ENCODE data around the gene SGK1. TPM values are rescaled to one million over a fixed set of nuclear protein-coding genes. Genes with fewer than 3 reads are reported as not detected.
"Not testable (repeated sequence)": the region's sequence is repeated elsewhere in the genome, so short reads cannot be mapped to it uniquely, and the experiment has no call there.

Gene SGK1
- total RNA-seq, 5 donors from 2014 or later (not counting 1 experiment from before 2014, with no cell fraction given) = 18.9 to 165 (median 37.1) TPM

GRCh38 chr6:134186355-134186754 is 131.6 kb downstream of the SGK1 start:
- no CpG with 5 or more reads among the region's 2 CpGs for WGBS (ENCODE audit: insufficient coverage)
- no peak for DNase-seq
- Histone ChIP-seq H3K4me3 (ENCODE audit: control insufficient read depth in 1 of 2, extremely low read depth in 1 of 2, low read length in 1 of 2) (no peak overlapping the region), H3K27me3 (replicated peaks in 1 of 2; ENCODE audit: control insufficient read depth in 2 of 2, extremely low read depth in 1 of 2, insufficient read depth in 2 of 2, low read length in 1 of 2) (no peaks in the 10 kb centered on the region), H3K36me3 (ENCODE audit: control insufficient read depth in 2 of 2, extremely low read depth in 1 of 2, insufficient read depth in 1 of 2, low read length in 1 of 2) (no peaks in the 10 kb centered on the region), H3K27ac (ENCODE audit: low read length) (no peak overlapping the region), H3K9me3 (no peaks in the 10 kb centered on the region), H3K4me1 (ENCODE audit: control insufficient read depth in 1 of 2, extremely low read depth in 1 of 2, insufficient read depth in 2 of 2, low read length in 2 of 2) (peaks cover 0 to 14% of the 10 kb centered on the region in 2 experiments)
- ChIA-PET CTCF (interaction anchor here in 1 of 2 donors (0.7 kb wide), 1 partner anchor 124 kb away, joined by 3 read pairs; no protein-coding TSS in a partner anchor), POLR2A (no interaction called here)
- H3K27ac Mint-ChIP-seq = no peak overlapping the region
- no peak overlapping the region for H3K4me3 Mint-ChIP-seq
- peaks cover 13 to 29% (median 14%) of the 10 kb centered on the region in 3 donors for H3K4me1 Mint-ChIP-seq
- peak in 1 of 4 experiments; percentile 30 for ATAC-seq (replicated peaks in 1 of 4)
- no peaks in the 10 kb centered on the region for H3K9me3 Mint-ChIP-seq
- no peaks in the 10 kb centered on the region for H3K27me3 Mint-ChIP-seq
- H3K36me3 Mint-ChIP-seq = no peaks in the 10 kb centered on the region

- Histone ChIP-seq H3K27me3 (replicated peaks in 1 of 2; ENCODE audit: control insufficient read depth in 2 of 2, extremely low read depth in 1 of 2, insufficient read depth in 2 of 2, low read length in 1 of 2) (no peaks in the 10 kb centered on the region), H3K36me3 (ENCODE audit: control insufficient read depth in 2 of 2, extremely low read depth in 1 of 2, insufficient read depth in 1 of 2, low read length in 1 of 2) (no peaks in the 10 kb centered on the region), H3K4me1 (ENCODE audit: control insufficient read depth in 1 of 2, extremely low read depth in 1 of 2, insufficient read depth in 2 of 2, low read length in 2 of 2) (peaks cover 0 to 14% of the 10 kb centered on the region in 2 experiments), H3K9me3 (no peaks in the 10 kb centered on the region), H3K4me3 (ENCODE audit: control insufficient read depth in 1 of 2, extremely low read depth in 1 of 2, low read length in 1 of 2) (no peak overlapping the region), H3K27ac (ENCODE audit: low read length) (no peak overlapping the region)
- H3K27ac Mint-ChIP-seq = no peak overlapping the region
- DNase-seq = no peak
- H3K27me3 Mint-ChIP-seq = no peaks in the 10 kb centered on the region
- no peak overlapping the region for H3K4me3 Mint-ChIP-seq
- no peaks in the 10 kb centered on the region for H3K36me3 Mint-ChIP-seq
- ChIA-PET POLR2A (no interaction called here), CTCF (no interaction called here)
- H3K4me1 Mint-ChIP-seq = peaks cover 11 to 23% (median 12%) of the 10 kb centered on the region in 3 donors
- no peak for ATAC-seq (replicated peaks in 1 of 4)
- H3K9me3 Mint-ChIP-seq = no peaks in the 10 kb centered on the region
Measured at GRCh38 chr6:134185277-134185676, 132.6 kb downstream of the SGK1 start.

DNA sequence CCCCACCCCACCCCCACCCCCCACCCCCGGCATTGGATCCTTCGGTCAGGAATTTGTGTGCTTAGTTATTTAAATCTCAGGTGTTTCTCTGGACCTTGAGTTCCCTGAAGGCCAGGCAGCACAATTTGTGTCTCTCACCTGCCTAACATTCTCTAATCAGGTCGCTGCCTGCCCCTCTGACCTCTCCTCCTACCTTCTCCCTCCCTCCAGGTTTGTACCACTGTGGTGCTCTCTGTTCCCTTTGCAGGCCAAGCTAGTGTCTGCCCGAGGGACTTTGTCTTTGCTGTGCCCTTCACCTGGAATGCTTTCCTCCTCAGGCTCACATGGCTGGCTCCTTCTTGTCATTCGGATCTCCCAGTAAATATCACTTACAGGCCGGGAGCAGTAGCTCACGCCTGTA is 134.1 kb downstream of the SGK1 start:
- 94% methylated on average over 4 of the region's 7 CpGs for WGBS (ENCODE audit: insufficient coverage)
- Histone ChIP-seq H3K9me3 (no peaks in the 10 kb centered on the region), H3K27me3 (replicated peaks in 1 of 2; ENCODE audit: control insufficient read depth in 2 of 2, extremely low read depth in 1 of 2, insufficient read depth in 2 of 2, low read length in 1 of 2) (no peaks in the 10 kb centered on the region), H3K4me1 (ENCODE audit: control insufficient read depth in 1 of 2, extremely low read depth in 1 of 2, insufficient read depth in 2 of 2, low read length in 2 of 2) (peaks cover 0 to 18% of the 10 kb centered on the region in 2 experiments), H3K4me3 (ENCODE audit: control insufficient read depth in 1 of 2, extremely low read depth in 1 of 2, low read length in 1 of 2) (no peak overlapping the region), H3K36me3 (ENCODE audit: control insufficient read depth in 2 of 2, extremely low read depth in 1 of 2, insufficient read depth in 1 of 2, low read length in 1 of 2) (no peaks in the 10 kb centered on the region), H3K27ac (ENCODE audit: low read length) (no peak overlapping the region)
- Mint-ChIP-seq H3K9me3 (no peaks in the 10 kb centered on the region), H3K4me3 (no peak overlapping the region), H3K36me3 (no peaks in the 10 kb centered on the region), H3K4me1 (peaks cover 13 to 29% (median 14%) of the 10 kb centered on the region in 3 donors), H3K27me3 (no peaks in the 10 kb centered on the region), H3K27ac (no peak overlapping the region)
- CTCF ChIA-PET = no interaction called here
- POLR2A ChIA-PET = no interaction called here
- DNase-seq (no peak), ATAC-seq (replicated peaks in 1 of 4) (no peak)

GRCh38 chr6:134182528-134182927 is 135.4 kb downstream of the SGK1 start:
- Mint-ChIP-seq H3K4me3 (no peak overlapping the region), H3K27ac (no peak overlapping the region), H3K4me1 (peaks cover 25 to 42% (median 26%) of the 10 kb centered on the region in 3 donors), H3K27me3 (no peaks in the 10 kb centered on the region), H3K36me3 (no peaks in the 10 kb centered on the region), H3K9me3 (no peaks in the 10 kb centered on the region)
- Histone ChIP-seq H3K27ac (ENCODE audit: low read length) (no peak overlapping the region), H3K4me1 (ENCODE audit: control insufficient read depth in 1 of 2, extremely low read depth in 1 of 2, insufficient read depth in 2 of 2, low read length in 2 of 2) (peaks cover 12 to 25% of the 10 kb centered on the region in 2 experiments), H3K9me3 (no peaks in the 10 kb centered on the region), H3K36me3 (ENCODE audit: control insufficient read depth in 2 of 2, extremely low read depth in 1 of 2, insufficient read depth in 1 of 2, low read length in 1 of 2) (no peaks in the 10 kb centered on the region), H3K27me3 (replicated peaks in 1 of 2; ENCODE audit: control insufficient read depth in 2 of 2, extremely low read depth in 1 of 2, insufficient read depth in 2 of 2, low read length in 1 of 2) (no peaks in the 10 kb centered on the region), H3K4me3 (ENCODE audit: control insufficient read depth in 1 of 2, extremely low read depth in 1 of 2, low read length in 1 of 2) (no peak overlapping the region)
- WGBS (ENCODE audit: insufficient coverage) = no CpG with 5 or more reads among the region's 6 CpGs
- POLR2A ChIA-PET = no interaction called here
- ATAC-seq (replicated peaks in 1 of 4) = no peak
- DNase-seq = no peak
- CTCF ChIA-PET = interaction anchor here in 1 of 2 donors (0.7 kb wide), 1 partner anchor 1445 kb away, joined by 7 read pairs; no protein-coding TSS in a partner anchor

GRCh38 chr6:134181726-134182125 is 136.2 kb downstream of the SGK1 start:
- not testable (repeated sequence) for DNase-seq; H3K4me3 ChIP-seq (ENCODE audit: control insufficient read depth in 1 of 2, extremely low read depth in 1 of 2, low read length in 1 of 2)

DNA sequence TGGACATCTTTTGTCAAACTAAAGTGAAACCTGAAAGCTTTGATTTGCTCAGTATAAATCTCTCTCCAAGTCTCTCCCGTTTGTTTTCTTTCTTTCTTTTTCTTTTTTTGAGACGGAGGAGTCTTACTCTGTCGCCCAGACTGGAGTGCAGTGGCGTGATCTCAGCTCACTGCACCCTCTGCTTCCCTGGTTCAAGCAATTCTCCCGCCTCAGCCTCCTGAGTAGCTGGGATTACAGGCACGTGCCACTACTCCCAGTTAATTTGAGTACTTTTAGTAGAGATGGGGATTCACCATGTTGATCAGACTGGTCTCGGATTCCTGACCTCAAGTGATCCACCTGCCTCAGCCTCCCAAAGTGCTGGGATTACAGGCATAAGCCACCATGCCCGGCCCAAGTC is 136.7 kb downstream of the SGK1 start:
- H3K36me3 Mint-ChIP-seq; ATAC-seq (replicated peaks in 1 of 4); H3K4me3 ChIP-seq (ENCODE audit: control insufficient read depth in 1 of 2, extremely low read depth in 1 of 2, low read length in 1 of 2); H3K27me3 Mint-ChIP-seq; DNase-seq; H3K27ac ChIP-seq (ENCODE audit: low read length); H3K27ac Mint-ChIP-seq; H3K4me3 Mint-ChIP-seq; POLR2A ChIA-PET; H3K9me3 Mint-ChIP-seq; H3K36me3 ChIP-seq (ENCODE audit: control insufficient read depth in 2 of 2, extremely low read depth in 1 of 2, insufficient read depth in 1 of 2, low read length in 1 of 2); H3K9me3 ChIP-seq; H3K27me3 ChIP-seq (replicated peaks in 1 of 2; ENCODE audit: control insufficient read depth in 2 of 2, extremely low read depth in 1 of 2, insufficient read depth in 2 of 2, low read length in 1 of 2): not testable (repeated sequence)
- H3K4me1 Mint-ChIP-seq = peaks cover 27 to 39% (median 29%) of the 10 kb centered on the region in 3 donors
- 98% methylated on average over 8 of the region's 8 CpGs for WGBS (ENCODE audit: insufficient coverage)
- H3K4me1 ChIP-seq (ENCODE audit: control insufficient read depth in 1 of 2, extremely low read depth in 1 of 2, insufficient read depth in 2 of 2, low read length in 2 of 2) = peaks cover 20 to 28% of the 10 kb centered on the region in 2 experiments
- CTCF ChIA-PET = interaction anchor here (0.6 to 3.7 kb wide), 4 partner anchors 136 to 460 kb away, joined by 4 to 21 read pairs (median 10); no protein-coding TSS in a partner anchor

More at GRCh38 chr6:134181726-134182125, 136.2 kb downstream of the SGK1 start:
- H3K9me3 Mint-ChIP-seq; H3K27me3 Mint-ChIP-seq; ATAC-seq (replicated peaks in 1 of 4); H3K9me3 ChIP-seq; H3K27ac ChIP-seq (ENCODE audit: low read length); H3K27me3 ChIP-seq (replicated peaks in 1 of 2; ENCODE audit: control insufficient read depth in 2 of 2, extremely low read depth in 1 of 2, insufficient read depth in 2 of 2, low read length in 1 of 2); H3K36me3 Mint-ChIP-seq; H3K36me3 ChIP-seq (ENCODE audit: control insufficient read depth in 2 of 2, extremely low read depth in 1 of 2, insufficient read depth in 1 of 2, low read length in 1 of 2); H3K27ac Mint-ChIP-seq; H3K4me3 Mint-ChIP-seq: not testable (repeated sequence)
- ChIA-PET CTCF (interaction anchor here in 1 of 2 donors (0.7 to 0.8 kb wide), 2 partner anchors 459 to 1446 kb away, joined by 4 to 7 read pairs; no protein-coding TSS in a partner anchor), POLR2A (interaction anchor here in 1 of 2 donors (0.5 kb wide), 1 partner anchor 739 kb away, joined by 3 read pairs; no protein-coding TSS in a partner anchor)
- peaks cover 27 to 43% (median 28%) of the 10 kb centered on the region in 3 donors for H3K4me1 Mint-ChIP-seq
- peaks cover 16 to 28% of the 10 kb centered on the region in 2 experiments for H3K4me1 ChIP-seq (ENCODE audit: control insufficient read depth in 1 of 2, extremely low read depth in 1 of 2, insufficient read depth in 2 of 2, low read length in 2 of 2)
- WGBS (ENCODE audit: insufficient coverage) = no CpG with 5 or more reads among the region's 5 CpGs

All from T-cell (primary cell).